22Rv1 (cell line): ENCODE measurements around the gene USH2A.

Source experiments
- CTCF ChIP-seq: fragments of 450-650 bp; IDR thresholded peaks from 2 replicates; pipeline ENCODE4 v1.5.1; 2017; ENCODE audit warnings: mild to moderate bottlenecking
- ZFX ChIP-seq: fragments of 450-650 bp; IDR thresholded peaks from 2 replicates; pipeline ENCODE4 v1.6.1; 2017; ENCODE audit warnings: antibody characterized with exemption, borderline replicate concordance

GRCh38 chr1:216207154-216207553, 216.1 kb downstream of the USH2A start:
- TF ChIP-seq CTCF (no peak), ZFX (no peak)
